PC-9 (cell line): ENCODE measurements around the gene MRPL1. TPM values are rescaled to one million over a fixed set of nuclear protein-coding genes. Genes with fewer than 3 reads are reported as not detected.

ENCODE experiments used
- BruUV-seq: library from RNA; stranded (reverse); fragments of 400-500 nt; replicated peaks from 2 replicates; lab custom pipeline; 2021; lab: Mats Ljungman, UMichigan
- CTCF ChIA-PET: fragments of 300-600 bp; sonication (Branson Sonifier 250); formaldehyde crosslinking; loops from one replicate; lab custom pipeline; 2022; ENCODE audit warnings: antibody characterized with exemption; lab: Charles Lee
- POLR2A ChIA-PET: fragments of 300-600 bp; sonication (Branson Sonifier 250); formaldehyde crosslinking; loops from one replicate; lab custom pipeline; 2022; ENCODE audit warnings: antibody characterized with exemption; ENCODE audit not compliant: unreplicated experiment; lab: Charles Lee
- DNase-seq, 2 experiments: peaks; one replicate each; pipeline versions ENCODE4 v3.0.0 to v3.0.0-alpha.2; 2015 to 2022; ENCODE audit warnings: mixed read lengths in 1 of 2
- H2AFZ ChIP-seq: fragments of 200-600 bp; sonication (generic); 2 replicates; pipeline ENCODE4 v1.8.1; 2017; ENCODE audit warnings: antibody characterized with exemption
- H3F3A ChIP-seq: fragments of 200-600 bp; sonication (generic); 2 replicates; pipeline ENCODE4 v1.8.1; 2017; ENCODE audit warnings: antibody characterized with exemption, mild to moderate bottlenecking, low read depth; ENCODE audit not compliant: insufficient read depth
- H3K27ac ChIP-seq: fragments of 200-600 bp; sonication (generic); 2 replicates; pipeline ENCODE4 v1.6.1; 2016; ENCODE audit warnings: mixed run types
- H3K27me3 ChIP-seq: fragments of 200-600 bp; sonication (generic); 2 replicates; pipeline ENCODE4 v1.6.1; 2016; ENCODE audit warnings: low read depth, mixed run types; ENCODE audit not compliant: insufficient read depth
- H3K36me3 ChIP-seq: fragments of 200-600 bp; sonication (generic); 2 replicates; pipeline ENCODE4 v1.6.1; 2016; ENCODE audit warnings: low read depth, mixed run types
- H3K4me1 ChIP-seq: fragments of 200-600 bp; sonication (generic); replicated peaks from 2 replicates; pipeline ENCODE4 v1.6.1; 2016; ENCODE audit warnings: mixed run types; ENCODE audit not compliant: insufficient read depth
- H3K4me2 ChIP-seq: fragments of 200-600 bp; sonication (generic); 2 replicates; pipeline ENCODE4 v1.6.1; 2017; ENCODE audit warnings: mixed run types
- H3K4me3 ChIP-seq: fragments of 200-600 bp; sonication (generic); 2 replicates; pipeline ENCODE4 v1.6.1; 2016; ENCODE audit warnings: mixed run types
- H3K79me2 ChIP-seq: fragments of 200-600 bp; sonication (generic); 2 replicates; pipeline ENCODE4 v1.6.1; 2017; ENCODE audit warnings: low read depth, mixed run types
- H3K9me2 ChIP-seq: fragments of 200-600 bp; sonication (generic); 2 replicates; pipeline ENCODE4 v1.8.1; 2017; ENCODE audit warnings: mild to moderate bottlenecking; ENCODE audit not compliant: insufficient read depth
- H3K9me3 ChIP-seq: fragments of 200-600 bp; sonication (generic); 2 replicates; pipeline ENCODE4 v1.8.1; 2016; ENCODE audit warnings: low read depth; ENCODE audit not compliant: insufficient read depth
- H4K20me1 ChIP-seq: fragments of 200-600 bp; sonication (generic); 2 replicates; pipeline ENCODE4 v1.8.1; 2017; ENCODE audit not compliant: insufficient read depth
- CTCF ChIP-seq: fragments of 200-600 bp; sonication (generic); conservative IDR thresholded peaks from 2 replicates; pipeline ENCODE4 v1.6.1; 2017; ENCODE audit warnings: mixed run types, antibody characterized with exemption, mild to moderate bottlenecking, moderate library complexity
- EZH2 ChIP-seq: fragments of 200-600 bp; sonication (generic); IDR thresholded peaks from 2 replicates; pipeline ENCODE4 v1.8.0; 2017; ENCODE audit warnings: antibody characterized with exemption, low read depth
- intact Hi-C: fragments of 100-400 bp; cut with micrococcal nuclease; formaldehyde crosslinking; loops from one replicate; pipeline ENCODE4 v1.10.0; 2022; ENCODE audit not compliant: unreplicated experiment
- total RNA-seq: library from RNA; stranded (reverse); gene quantifications from 2 replicates; pipeline ENCODE4 v1.2.3, GENCODE V29; 2021

MRPL1 gene
- total RNA-seq, 1 experiment from 2014 or later = 20.3 TPM

DNA sequence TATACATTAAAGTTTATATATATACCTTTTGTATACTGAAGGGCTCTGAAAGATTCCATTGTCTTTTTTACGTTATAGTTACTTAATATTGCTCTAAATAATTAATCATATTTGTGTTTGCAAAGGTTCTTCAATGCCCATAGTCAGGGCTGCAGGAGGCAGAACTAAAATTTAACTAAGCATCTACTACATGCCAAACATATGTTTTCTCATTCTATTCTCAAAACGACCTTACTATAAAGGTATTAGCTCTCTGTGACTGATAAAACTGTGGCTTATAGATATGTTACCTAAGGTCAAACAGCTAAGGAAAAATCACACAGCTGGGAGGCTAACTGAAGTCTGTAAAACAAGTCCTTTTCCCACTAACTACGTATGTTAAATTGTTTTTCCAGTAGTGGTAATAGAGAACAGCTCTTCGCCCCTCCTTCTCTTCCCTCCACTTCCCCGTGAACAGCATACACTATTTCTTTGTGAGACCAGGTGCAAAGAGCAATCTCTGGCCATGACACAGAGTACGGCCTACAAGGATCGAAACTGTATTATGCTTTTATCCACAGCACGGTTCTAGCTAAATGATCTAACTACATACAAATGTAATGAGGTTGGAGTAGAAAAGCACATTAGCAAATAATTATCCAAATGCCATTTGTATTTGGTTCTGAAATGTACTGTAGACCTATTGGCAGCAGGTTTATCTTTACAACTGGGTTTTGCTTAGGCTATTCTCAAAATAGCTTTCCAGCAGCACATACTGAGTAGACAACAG lies 45.1 kb upstream of the MRPL1 start:
- peaks cover 24% of the 10 kb centered on the region for H3F3A ChIP-seq
- H3K4me1 ChIP-seq = peaks cover 19% of the 10 kb centered on the region
- ChIA-PET CTCF (interaction anchor here (1.2 kb wide), 1 partner anchor 45 kb away, joined by 6 read pairs; the partner anchor contains the start of gene MRPL1), POLR2A (interaction anchor here (0.7 to 1.0 kb wide), 2 partner anchors 45 to 60 kb away, joined by 3 to 6 read pairs; partner anchors contain the start of gene MRPL1)
- H3K27ac ChIP-seq = peak overlapping the region; percentile 62
- H3K9me2 ChIP-seq = no peaks in the 10 kb centered on the region
- no peaks in the 10 kb centered on the region for H3K36me3 ChIP-seq
- H2AFZ ChIP-seq = peak overlapping the region; percentile 93
- intact Hi-C loops = loop anchor here (2.0 kb wide), 1 partner anchor 45 kb away; the partner anchor contains the start of gene MRPL1
- H3K27me3 ChIP-seq = no peaks in the 10 kb centered on the region
- H3K4me3 ChIP-seq = peak overlapping the region; percentile 88
- no peak for TF ChIP-seq CTCF
- TF ChIP-seq EZH2 = no peak
- peak overlapping the region; percentile 78 for H3K4me2 ChIP-seq
- no peak for DNase-seq
- BruUV-seq = no TSS peak
- no peaks in the 10 kb centered on the region for H3K9me3 ChIP-seq
- peaks cover 55% of the 10 kb centered on the region for H3K79me2 ChIP-seq
- H4K20me1 ChIP-seq = no peaks in the 10 kb centered on the region; the same call in 1 of the 2 replicates

GRCh38 chr4:77818073-77818601 lies 44.5 kb upstream of the MRPL1 start:
- H3K9me2 ChIP-seq = no peaks in the 10 kb centered on the region
- H3K27me3 ChIP-seq = no peaks in the 10 kb centered on the region
- peak overlapping the region; percentile 78 for H3K4me2 ChIP-seq
- peaks cover 24% of the 10 kb centered on the region for H3F3A ChIP-seq
- peak; percentile 54 to 66 for DNase-seq
- intact Hi-C loops = loop anchor here (2.0 kb wide), 1 partner anchor 45 kb away; the partner anchor contains the start of gene MRPL1
- H3K4me1 ChIP-seq = peaks cover 19% of the 10 kb centered on the region
- BruUV-seq = TSS peak; percentile 40
- CTCF ChIA-PET = interaction anchor here (1.2 kb wide), 1 partner anchor 44 kb away, joined by 6 read pairs; the partner anchor contains the start of gene MRPL1
- peak overlapping the region; percentile 62 for H3K27ac ChIP-seq
- H2AFZ ChIP-seq = peak overlapping the region; percentile 93
- no peaks in the 10 kb centered on the region; the same call in 1 of the 2 replicates for H4K20me1 ChIP-seq
- H3K79me2 ChIP-seq = peaks cover 50% of the 10 kb centered on the region
- H3K9me3 ChIP-seq = no peaks in the 10 kb centered on the region
- no peaks in the 10 kb centered on the region for H3K36me3 ChIP-seq
- H3K4me3 ChIP-seq = peak overlapping the region; percentile 88
- POLR2A ChIA-PET = interaction anchor here (0.7 to 1.0 kb wide), 2 partner anchors 44 to 60 kb away, joined by 3 to 6 read pairs; partner anchors contain the start of gene MRPL1
- TF ChIP-seq CTCF (peak; percentile 49), EZH2 (no peak)
